NCI-H748 (cell line): Measurements from ENCODE around the gene CYP24A1.
"Not testable (repeated sequence)": the region's sequence is repeated elsewhere in the genome, so short reads cannot be mapped to it uniquely, and the experiment has no call there.

Experiments
- DNase-seq: peaks from one replicate; lab custom pipeline; 2025; ENCODE audit not compliant: unreplicated experiment; lab: John Stamatoyannopoulos, UW

CYP24A1 gene

DNA sequence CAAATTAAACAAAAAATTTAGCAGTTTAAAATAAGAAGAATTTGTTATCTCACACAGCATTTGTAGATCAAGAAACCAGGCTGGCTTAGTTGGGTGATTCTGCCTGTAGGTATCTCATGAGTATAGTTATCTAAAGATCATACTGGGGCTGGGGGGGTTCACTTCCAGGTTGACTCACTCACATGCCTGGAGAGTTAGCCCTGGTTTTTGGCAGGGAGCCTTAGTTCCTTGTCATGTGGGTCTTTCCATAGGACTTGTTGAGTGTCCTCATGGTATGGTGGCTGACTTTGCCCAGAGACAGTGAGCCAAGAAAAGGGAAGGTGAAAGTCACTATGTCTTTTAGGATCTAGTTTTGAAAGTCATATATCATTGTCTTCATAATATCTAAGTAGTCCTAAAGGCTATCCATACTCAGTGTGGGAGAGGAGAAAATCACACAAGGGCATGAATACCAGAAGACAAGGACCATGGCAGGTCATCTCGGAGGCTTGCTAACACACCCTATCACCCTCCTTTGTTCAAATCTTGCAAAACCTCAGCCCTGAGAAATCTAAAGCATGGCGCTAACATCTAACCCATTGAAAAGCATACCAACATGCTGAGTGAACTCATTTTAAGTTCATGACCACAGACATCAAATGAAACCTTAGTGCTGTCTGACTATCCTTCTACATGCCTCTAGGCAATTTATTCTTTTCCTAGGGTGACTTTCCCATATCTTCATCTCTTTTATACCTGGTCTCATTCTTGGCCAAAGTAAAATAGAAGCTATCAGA, 39.2 kb downstream of the CYP24A1 start:
- no peak for DNase-seq

DNA sequence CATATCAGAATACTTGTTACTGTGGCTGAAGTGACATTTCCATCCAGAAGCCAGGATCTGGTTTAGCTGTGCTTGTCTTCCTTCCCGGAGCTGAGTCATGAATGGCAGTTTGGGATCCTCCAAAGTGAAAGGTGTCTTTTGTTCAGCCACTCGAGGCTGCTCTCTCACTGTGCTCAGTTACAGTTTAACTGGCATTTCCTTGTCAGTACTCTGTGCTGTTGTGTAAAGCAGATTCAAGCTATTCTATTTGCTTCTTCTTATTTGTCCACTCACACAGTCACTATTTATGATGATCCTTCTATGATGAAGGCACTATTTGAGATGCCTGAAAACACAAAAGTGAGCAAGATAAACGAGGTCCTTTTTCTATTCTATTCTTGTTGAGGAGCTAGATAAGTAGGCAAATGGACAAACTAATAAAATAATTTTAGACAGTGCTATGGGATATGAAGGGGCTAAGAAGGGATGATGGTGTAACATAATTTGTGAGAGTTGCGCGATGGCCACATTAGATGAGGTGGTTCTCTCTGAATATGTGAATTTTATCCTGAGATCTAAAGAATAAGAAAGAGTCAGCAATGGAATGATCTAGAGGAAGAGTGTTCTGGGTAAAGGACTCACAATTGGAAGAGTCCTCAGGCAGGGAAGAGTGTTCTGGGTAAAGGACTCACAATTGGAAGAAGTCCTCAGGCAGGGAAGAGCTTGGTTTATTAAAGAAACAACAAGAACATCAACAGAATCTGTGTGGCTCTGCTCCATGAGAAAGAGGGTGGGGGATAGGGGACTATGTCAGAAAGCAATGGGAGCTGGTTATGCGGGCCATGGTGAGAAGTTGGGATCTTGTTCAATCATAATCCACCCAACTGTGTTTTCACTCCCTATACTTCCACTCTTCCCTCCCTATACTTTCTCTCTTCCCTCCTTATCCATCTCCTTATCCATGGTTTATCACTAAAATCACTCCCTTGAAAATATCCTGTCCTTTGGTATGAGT, 40.1 kb downstream of the CYP24A1 start:
- DNase-seq = no peak

DNA sequence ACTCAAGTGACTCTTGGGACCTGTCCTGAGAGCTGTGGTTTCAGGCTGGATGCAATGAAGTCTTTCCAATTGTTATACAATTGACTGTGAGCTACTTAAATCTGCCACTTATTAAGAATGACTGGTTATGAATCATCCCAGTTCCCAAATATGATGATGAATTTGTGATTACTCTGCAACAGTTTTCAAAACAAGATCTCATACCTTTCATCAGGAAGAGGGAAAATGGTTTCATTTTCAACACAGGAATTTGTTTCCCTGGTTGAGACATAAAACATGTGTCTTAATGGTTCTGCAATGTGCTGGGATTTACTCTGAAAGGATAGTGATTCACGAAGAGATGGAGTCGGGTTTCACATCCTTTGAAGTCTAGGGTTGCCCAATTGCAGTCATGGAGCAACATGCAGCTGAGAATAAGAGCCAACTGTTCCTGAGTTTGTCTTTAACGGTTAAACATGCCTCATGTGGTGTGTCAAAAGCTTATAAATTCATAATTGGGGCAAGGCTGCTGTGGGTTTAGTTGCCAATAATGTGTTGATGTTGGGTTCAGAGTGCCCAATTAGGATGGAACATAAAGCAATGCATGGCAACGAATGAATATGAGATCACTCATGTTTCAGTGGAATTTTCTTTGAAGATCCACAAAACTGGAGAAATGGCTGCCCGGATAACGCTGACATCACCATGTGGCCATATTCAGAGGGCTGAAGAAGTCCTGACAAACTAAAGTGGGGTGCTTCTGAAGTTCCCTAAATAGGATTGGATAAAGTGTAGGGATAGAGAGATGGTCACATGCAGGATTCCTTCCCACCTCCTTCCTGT, 41.0 kb downstream of the CYP24A1 start:
- no peak for DNase-seq

DNA sequence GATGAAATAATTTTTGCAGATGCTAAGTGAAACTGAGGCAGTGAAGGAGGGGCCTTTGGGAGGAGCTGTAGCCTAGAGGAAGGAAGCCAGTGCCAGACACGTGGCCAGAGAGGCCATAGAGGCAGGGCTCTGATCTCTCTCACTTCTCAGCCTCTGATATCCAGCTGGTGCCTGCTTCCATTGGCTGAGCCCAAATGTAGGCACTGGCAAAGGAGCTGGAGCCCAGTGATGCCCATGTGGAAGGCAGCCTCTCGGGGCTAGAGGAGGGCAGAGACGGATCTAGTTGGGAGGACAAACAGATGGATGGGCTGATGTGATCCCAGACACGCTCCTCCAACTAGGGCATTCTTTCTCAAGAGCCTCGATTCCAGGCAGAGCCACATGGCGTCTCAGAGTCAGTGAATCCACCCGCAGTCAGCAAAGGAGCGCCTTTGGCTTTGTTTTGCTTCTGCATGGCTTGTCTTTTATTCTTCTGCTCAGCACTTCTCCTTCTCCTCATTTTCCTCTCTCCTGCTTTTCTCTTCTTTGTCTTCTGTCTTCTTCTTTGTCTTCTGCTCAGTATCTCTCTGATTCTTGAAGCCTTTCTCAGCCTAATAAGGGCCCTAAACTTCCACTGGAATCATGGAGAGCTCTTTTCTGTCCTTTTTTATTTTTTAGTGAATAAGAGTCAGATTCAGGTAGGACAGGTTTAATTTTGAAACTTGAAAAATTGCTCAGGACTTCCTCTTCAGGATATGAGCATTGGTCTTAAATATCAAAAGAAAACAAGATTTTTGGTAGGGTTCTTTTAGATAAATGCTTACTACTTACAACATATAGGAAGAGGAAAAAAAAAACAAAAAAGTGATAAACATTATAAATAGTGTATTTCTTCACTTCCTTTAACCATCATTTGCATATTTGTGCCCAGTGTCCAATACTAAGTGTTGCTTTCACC, 41.8 kb downstream of the CYP24A1 start:
- DNase-seq = no peak

DNA sequence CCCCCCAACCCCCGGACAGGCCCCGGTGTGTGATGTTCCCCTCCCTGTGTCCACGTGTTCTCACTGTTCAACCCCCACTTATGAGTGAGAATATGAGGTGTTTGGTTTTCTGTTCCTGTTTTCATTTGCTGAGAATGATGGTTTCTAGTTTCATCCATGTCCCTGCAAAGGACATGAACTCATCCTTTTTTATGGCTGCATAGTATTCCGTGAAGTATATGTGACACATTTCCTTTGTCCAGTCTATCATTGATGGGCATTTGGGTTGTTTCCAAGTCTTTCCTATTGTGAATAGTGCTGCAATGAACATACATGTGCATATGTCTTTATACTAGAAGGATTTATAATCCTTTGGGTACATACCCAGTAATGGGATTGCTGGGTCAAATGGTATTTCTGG, 42.7 kb downstream of the CYP24A1 start:
- DNase-seq = not testable (repeated sequence)

DNA sequence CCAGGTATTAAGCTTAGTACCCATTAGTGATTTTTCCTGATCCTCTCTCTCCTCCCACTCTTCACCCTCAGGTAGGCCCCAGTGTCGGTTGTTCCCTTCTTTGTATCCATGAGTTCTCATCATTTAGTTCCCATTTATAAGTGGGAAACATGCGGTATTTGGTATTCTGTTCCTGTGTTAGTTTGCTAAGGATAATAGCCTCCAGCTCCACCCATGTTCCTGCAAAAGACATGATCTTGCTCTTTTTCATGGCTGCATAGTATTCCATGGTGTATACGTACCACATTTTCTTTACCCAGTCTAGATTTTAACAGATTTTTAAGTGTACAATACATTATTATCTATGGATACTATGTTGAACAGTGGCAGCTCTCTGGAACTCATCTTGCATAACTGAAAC, 44.4 kb downstream of the CYP24A1 start:
- DNase-seq = no peak

DNA sequence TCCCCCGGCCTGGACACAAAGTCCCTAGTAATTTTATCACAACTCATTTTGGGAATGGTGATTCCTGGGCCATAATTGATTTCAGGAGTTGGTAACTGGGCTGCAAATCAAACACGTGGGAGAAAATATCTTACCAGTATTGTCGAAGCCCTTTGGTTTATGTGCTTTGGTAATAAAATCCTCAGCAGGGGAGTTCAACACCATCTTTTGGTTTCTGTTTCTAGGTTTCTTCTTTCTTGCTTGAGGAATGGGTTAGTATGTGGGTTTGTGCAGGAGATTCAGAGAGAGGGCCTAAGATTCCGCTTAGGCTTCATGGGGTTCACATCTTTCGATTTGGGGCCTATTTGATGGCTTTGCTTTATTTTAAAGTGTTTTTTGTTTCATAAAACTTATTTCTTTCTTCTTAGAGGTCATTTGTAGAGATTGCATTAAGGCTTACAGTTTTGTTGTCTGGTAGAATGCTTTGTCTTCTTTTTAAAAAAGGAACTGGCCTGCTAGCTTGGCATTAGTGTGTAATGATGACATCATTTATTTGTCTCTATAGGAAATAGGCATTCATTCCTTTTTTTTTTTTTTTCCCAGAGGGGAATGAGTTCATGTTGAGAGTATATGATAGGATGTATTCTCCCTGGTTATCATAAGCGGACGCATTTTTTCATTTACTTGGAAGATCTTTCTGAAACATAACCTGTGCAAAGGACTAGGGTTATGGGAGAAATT, 45.8 kb downstream of the CYP24A1 start:
- no peak for DNase-seq

DNA sequence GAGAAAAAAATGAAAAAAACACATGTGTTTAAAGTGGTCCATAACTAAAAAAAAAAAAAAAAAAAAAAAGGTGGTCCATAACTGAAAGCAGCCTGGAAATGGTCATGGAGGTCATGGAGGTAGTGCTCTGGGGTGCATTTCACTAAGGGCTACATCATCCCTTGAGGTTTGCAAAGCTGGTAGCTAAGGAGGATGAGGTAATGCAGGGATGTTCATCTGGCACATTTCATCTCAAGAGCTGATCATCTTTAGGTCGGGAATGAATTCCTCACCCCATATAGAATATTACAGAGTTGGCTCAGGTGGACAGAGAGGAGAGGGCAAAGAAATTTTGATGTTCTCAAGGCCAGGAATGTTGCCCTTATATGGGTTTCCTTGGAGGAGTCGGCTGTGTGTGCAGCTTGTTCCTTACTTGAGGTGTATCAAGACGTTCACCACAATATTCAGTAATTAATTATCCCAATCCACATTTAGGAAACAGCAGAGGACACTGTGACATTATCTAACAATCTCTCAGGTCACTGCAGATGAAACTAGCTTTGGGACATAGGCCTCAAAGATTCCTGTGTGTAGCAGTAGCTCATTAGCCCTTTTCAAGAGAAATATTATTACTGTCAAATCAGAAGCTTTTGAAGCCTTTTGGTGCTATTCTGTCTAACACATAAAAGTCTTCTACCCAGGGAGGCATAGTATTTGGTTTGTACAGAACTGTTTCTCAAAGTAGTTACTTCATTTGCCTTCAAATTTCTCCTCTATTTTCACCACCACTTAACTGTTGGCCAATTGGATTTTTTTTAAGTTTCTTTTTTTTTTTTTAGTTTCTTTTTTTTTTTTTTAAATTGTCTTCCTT, 46.8 kb downstream of the CYP24A1 start:
- no peak for DNase-seq

DNA sequence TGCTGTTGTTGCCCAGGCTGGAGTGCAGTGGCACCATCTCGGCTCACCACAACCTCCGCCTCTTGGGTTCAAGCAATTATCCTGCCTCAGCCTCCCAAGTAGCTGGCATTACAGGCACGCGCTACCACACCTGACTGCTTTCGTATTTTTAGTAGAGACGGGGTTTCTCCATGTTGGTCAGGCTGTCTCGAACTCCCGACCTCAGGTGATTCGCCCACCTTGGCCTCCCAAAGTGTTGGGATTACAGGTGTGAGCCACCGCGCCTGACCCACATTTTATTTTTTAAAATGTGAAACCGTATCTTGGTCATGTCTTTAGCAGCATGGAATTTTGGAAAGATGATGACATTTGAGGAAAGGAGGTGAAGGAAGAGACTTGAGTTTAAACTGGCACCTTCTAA, 47.5 kb downstream of the CYP24A1 start:
- DNase-seq = not testable (repeated sequence)

DNA sequence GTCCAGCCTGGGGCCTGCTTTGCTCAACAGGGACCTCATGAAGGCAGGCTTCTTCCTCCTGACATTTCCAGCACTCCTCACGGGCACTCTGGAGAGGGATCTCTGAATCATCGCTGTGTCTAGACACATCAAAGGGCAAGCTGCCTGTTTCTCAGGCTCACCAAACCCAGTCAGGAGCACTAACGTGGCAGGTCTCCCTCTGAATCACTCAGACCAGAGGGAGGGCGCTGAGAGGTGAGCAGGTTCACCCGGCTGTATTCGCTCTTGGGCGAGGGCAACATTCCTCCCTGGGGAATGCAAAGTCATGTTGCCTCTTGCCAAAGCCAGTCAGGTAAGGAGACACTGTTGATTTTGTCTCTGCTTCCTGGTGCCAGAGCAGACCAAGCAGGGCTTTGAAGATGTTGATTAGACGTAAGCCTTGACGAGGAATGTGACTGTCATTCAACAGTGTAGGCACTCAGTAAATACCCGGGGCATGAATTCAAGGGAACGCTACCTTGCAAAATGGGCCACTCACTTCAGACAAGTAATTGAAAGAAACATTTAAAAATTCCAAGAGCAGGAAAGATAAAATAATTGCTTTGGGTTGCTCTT, 50.1 kb downstream of the CYP24A1 start:
- DNase-seq = no peak

DNA sequence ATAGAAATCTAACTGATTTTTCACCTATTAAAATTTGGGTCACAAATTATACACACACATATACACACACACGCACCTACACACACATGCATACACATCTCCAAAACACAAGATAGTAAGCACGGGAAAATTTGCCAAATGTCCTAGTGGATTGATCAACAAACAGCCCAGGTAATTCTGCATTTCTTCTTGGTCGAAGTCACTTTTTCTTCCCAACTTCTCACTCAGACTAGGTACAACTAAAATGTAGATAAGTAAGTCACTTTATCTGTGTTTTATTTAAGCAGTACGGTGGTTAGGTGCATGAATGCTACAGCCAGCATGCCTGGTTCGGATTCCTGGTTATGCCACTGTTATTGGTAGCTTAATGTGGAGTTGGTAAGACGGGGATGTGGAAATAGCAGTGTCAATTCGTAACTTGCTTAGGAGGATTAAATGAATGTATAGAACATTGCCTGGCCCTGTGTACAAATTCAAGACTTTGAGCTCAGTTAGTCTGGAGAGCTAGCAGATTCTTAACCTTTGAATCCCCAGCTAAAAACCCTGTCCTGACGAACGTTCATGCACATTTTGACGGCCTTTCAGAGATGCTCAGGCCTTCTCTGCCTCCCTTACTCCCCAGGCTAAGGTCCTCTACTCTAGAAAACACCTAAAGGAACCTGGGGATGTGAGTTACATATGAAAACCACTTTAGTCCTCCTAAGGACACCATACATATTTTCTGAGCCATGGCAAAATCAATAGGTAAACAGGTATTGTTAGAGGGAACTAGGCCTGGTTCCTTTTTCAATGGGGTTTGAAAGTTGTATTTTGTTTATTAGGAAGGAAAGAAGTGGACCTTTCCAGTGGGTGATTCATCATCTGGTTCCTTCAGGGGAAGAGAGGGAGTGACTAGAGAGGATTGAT, 50.9 kb downstream of the CYP24A1 start:
- DNase-seq = no peak

DNA sequence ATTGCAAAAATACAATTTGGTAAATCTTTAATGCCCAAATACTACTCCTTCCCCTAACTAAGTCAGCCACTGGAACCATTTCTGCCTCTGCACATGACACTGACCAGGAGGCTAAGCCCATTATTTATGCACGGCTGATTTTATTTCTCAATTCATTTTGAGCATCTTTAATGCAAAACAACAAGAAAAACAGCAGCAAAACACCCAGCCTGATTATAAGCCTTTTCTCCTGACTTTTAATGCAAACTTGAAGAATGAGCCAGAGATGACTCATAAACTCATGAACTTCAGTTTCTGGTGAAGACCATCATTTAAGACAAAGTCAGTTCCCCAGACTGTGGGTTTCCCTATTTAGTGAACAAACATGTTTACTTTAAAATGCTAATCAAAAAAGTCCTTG, 51.6 kb downstream of the CYP24A1 start:
- DNase-seq = no peak

DNA sequence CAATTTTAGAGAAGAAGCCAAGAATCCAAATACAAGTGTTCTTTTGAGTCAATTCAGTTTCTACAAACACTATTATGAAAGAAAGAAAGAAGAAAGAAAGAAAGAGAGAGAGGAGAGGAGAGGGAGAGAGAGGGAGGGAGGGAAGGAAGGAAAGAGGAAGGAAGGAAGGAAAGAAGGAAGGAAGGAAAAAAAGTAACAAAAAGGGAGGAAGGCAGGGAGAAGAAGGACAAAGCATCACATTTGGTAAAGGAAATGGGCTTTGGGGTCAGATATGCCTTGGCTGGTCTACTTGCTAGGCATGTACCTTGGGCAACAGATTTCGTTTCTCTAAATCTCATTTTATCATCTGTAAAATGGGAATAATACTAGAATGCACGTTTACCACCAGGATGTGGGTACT, 54.0 kb downstream of the CYP24A1 start:
- DNase-seq = no peak

DNA sequence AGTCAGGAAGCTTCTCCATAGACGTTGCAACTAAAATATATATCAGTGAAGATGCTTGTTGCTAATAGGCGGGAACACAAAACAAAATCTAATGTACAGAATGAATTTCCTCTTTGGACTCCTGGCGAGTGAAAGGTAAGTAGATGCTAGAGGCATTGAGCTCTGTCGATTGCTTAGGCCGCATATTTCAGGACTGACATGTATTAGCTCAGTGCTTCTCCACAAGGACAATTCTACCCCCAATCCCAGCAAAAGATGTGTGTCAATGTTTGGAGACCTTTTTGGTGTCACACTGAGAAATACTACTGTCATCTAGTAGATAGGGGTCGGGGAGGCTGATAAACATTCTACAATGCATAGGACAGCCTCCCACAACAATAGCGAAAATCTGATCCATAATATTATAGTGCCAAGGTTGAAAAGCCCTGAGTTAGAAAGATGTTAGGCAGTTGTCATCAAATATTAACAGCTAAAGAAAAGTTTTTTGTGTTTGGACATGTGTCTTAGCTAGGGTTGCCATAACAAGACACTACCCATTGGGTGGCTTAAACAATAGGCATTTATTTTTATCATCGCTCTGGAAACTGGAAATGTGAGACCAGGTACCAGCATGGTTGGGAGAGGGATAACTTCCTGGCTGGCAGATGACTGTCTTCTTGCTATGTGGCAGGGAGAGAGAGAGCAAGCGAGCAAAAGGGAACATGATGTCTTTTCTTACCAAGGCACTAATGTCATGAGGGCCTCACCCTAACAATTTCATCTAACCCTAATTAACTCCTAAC, 55.4 kb downstream of the CYP24A1 start:
- no peak for DNase-seq

DNA sequence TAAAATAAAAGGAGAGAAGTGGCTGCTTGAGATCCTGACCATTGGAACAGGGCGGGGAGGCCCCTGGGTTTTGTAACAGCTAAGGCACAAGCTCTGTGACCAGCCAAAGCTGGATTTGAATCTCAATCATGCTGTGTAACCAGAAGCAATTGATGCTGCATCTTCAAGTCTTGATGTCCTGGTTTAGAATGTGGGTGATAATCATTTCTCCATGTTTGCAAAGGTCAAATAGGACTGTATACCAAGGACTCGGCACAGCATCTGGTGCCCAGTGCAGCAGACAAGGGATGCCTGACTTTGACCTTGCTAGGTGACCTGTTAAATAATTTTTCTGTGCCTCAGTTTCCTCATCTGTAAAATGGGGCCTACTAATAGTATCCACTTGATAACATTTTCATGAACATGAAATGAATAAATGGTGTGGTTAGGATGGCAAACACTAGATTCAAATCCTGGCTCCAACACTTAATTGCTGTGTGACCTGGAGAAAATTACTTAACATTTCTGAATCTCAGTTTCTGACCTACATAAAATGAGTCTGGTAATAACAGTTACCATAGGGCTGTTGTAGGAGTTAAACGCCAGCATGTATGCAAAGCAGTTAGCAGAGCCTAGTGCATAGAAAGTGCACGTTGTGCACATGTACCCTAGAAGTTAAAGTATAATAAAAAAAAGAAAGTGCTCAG, 57.1 kb downstream of the CYP24A1 start:
- no peak for DNase-seq
